GM23338 (cell line): Measurements from ENCODE around the gene SV2C. TPM values are rescaled to one million over a fixed set of nuclear protein-coding genes. Genes with fewer than 3 reads are reported as not detected.
"Not testable (repeated sequence)": the region's sequence is repeated elsewhere in the genome, so short reads cannot be mapped to it uniquely, and the experiment has no call there.

Source experiments
- ATAC-seq: fragments of 200-7000 bp; cut with Tn5 transposase; 3 replicates; pipeline ENCODE4 v1.9.1; 2020
- DNase-seq: peaks from one replicate; pipeline ENCODE4 v3.0.0-alpha.2; 2015; ENCODE audit warnings: low spot score
- H2AFZ ChIP-seq: fragments of 200-600 bp; sonication (generic); 2 replicates; pipeline ENCODE4 v1.8.0; 2016; ENCODE audit warnings: antibody characterized with exemption, mild to moderate bottlenecking, moderate library complexity
- H3F3A ChIP-seq: fragments of 200-600 bp; sonication (generic); replicated peaks from 2 replicates; pipeline ENCODE4 v1.8.0; 2017; ENCODE audit warnings: antibody characterized with exemption, mixed run types, low read depth
- H3K27ac ChIP-seq: fragments of 200-600 bp; sonication (generic); 2 replicates; pipeline ENCODE4 v1.6.1; 2016; ENCODE audit warnings: low read depth
- H3K27me3 ChIP-seq: fragments of 200-600 bp; sonication (generic); 2 replicates; pipeline ENCODE4 v1.8.0; 2016; ENCODE audit warnings: mild to moderate bottlenecking, mixed run types, moderate library complexity; ENCODE audit not compliant: insufficient read depth
- H3K36me3 ChIP-seq: fragments of 200-600 bp; sonication (generic); 2 replicates; pipeline ENCODE4 v1.8.0; 2016; ENCODE audit warnings: mild to moderate bottlenecking; ENCODE audit not compliant: insufficient read depth
- H3K4me1 ChIP-seq: fragments of 200-600 bp; sonication (generic); 2 replicates; pipeline ENCODE4 v1.8.0; 2016; ENCODE audit warnings: mild to moderate bottlenecking, moderate library complexity; ENCODE audit not compliant: insufficient read depth
- H3K4me2 ChIP-seq: fragments of 200-600 bp; sonication (generic); 2 replicates; pipeline ENCODE4 v1.7.1; 2017; ENCODE audit warnings: mixed run types
- H3K4me3 ChIP-seq: fragments of 200-600 bp; sonication (generic); 2 replicates; pipeline ENCODE4 v1.6.1; 2016; ENCODE audit warnings: mixed run types
- H3K79me2 ChIP-seq: fragments of 200-600 bp; sonication (generic); replicated peaks from 2 replicates; pipeline ENCODE4 v1.8.0; 2017; ENCODE audit warnings: mild to moderate bottlenecking; ENCODE audit not compliant: insufficient read depth
- H3K9me2 ChIP-seq: fragments of 200-600 bp; sonication (generic); 2 replicates; pipeline ENCODE4 v1.8.0; 2017; ENCODE audit not compliant: insufficient read depth
- H4K20me1 ChIP-seq: fragments of 200-600 bp; sonication (generic); replicated peaks from 2 replicates; pipeline ENCODE4 v1.8.0; 2017; ENCODE audit warnings: mild to moderate bottlenecking; ENCODE audit not compliant: insufficient read depth
- H3K27ac Mint-ChIP-seq: 2 replicates; pipeline ENCODE4 v1.8.0; 2020; ENCODE audit warnings: inconsistent platforms, mild to moderate bottlenecking, moderate library complexity, mixed read lengths
- H3K27me3 Mint-ChIP-seq: 3 replicates; pipeline ENCODE4 v1.8.0; 2022; ENCODE audit warnings: low read depth, mild to moderate bottlenecking, moderate library complexity, mixed read lengths, inconsistent platforms; ENCODE audit not compliant: insufficient read depth, poor library complexity
- H3K36me3 Mint-ChIP-seq: 3 replicates; pipeline ENCODE4 v1.8.0; 2021; ENCODE audit warnings: low read depth, mild to moderate bottlenecking, inconsistent platforms, moderate library complexity, mixed read lengths
- H3K4me1 Mint-ChIP-seq: 3 replicates; pipeline ENCODE4 v1.8.0; 2020; ENCODE audit warnings: mild to moderate bottlenecking, inconsistent platforms, mixed read lengths
- H3K4me3 Mint-ChIP-seq: 3 replicates; pipeline ENCODE4 v1.8.0; 2021; ENCODE audit warnings: moderate library complexity, mild to moderate bottlenecking, inconsistent platforms, mixed read lengths
- H3K9me3 Mint-ChIP-seq: 3 replicates; pipeline ENCODE4 v1.8.0; 2020; ENCODE audit warnings: moderate library complexity, mild to moderate bottlenecking, inconsistent platforms, mixed read lengths
- CREB1 ChIP-seq: fragments of 250-450 bp; sonication (Bioruptor Pico); IDR thresholded peaks from 2 replicates; pipeline ENCODE4 v1.5.0; 2020; ENCODE audit warnings: low read depth, mild to moderate bottlenecking, moderate library complexity
- ETS1 ChIP-seq: IDR thresholded peaks from 2 replicates; pipeline ENCODE4 v1.6.1; 2016; ENCODE audit warnings: antibody characterized with exemption
- EZH2 ChIP-seq: fragments of 200-600 bp; sonication (generic); IDR thresholded peaks from one replicate; pipeline ENCODE4 v1.8.0; 2017; ENCODE audit warnings: antibody characterized with exemption, mild to moderate bottlenecking, low read depth; ENCODE audit not compliant: unreplicated experiment
- EZH2phosphoT487 ChIP-seq: fragments of 200-600 bp; sonication (generic); IDR thresholded peaks from one replicate; pipeline ENCODE4 v1.8.1; 2018; ENCODE audit warnings: antibody characterized with exemption; ENCODE audit not compliant: unreplicated experiment
- JUNB ChIP-seq: IDR thresholded peaks from one replicate; pipeline ENCODE4 v1.6.1; 2016; ENCODE audit warnings: antibody characterized with exemption; ENCODE audit not compliant: unreplicated experiment
- NANOG ChIP-seq: IDR thresholded peaks from 2 replicates; pipeline ENCODE4 v1.6.1; 2016; ENCODE audit warnings: antibody characterized with exemption, borderline replicate concordance
- POLR2AphosphoS5 ChIP-seq: IDR thresholded peaks from 2 replicates; pipeline ENCODE4 v1.6.1; 2016; ENCODE audit warnings: antibody characterized with exemption, low read depth
- REST ChIP-seq: IDR thresholded peaks from one replicate; pipeline ENCODE4 v1.6.1; 2018; ENCODE audit warnings: antibody characterized with exemption; ENCODE audit not compliant: unreplicated experiment
- STAT1 ChIP-seq: IDR thresholded peaks from one replicate; pipeline ENCODE4 v1.6.1; 2016; ENCODE audit warnings: antibody characterized with exemption; ENCODE audit not compliant: unreplicated experiment
- polyA plus RNA-seq: library from polyadenylated mRNA; unstranded; fragments of >200 nt; fragmentation: Nextera tagmentation; extraction: Ambion mirVana; gene quantifications from 2 replicates; pipeline ENCODE4 v1.2.1, GENCODE V29; 2016
- total RNA-seq: library from RNA; depleted of rRNA; stranded (reverse); fragments of >200 nt; shearing (Covaris generic); gene quantifications from 2 replicates; pipeline ENCODE4 v1.2.3, GENCODE V29; 2014

The SV2C gene
- total and polyA plus RNA-seq, 2 experiments from 2014 or later: 0.05 to 0.07 TPM

- TF ChIP-seq EZH2phosphoT487: no peak
- no peak for TF ChIP-seq CREB1
- TF ChIP-seq STAT1: no peak
- TF ChIP-seq REST: no peak
- no peak for TF ChIP-seq ETS1
- TF ChIP-seq JUNB: no peak
- no peak for TF ChIP-seq POLR2AphosphoS5
- TF ChIP-seq EZH2: no peak
- no peak for TF ChIP-seq NANOG
Measured at GRCh38 chr5:76299592-76299991, 216.4 kb downstream of the SV2C start (continued).

GRCh38 chr5:76301932-76302331 lies 218.7 kb downstream of the SV2C start:
- H3K4me1 ChIP-seq, H3K4me2 ChIP-seq, ATAC-seq, H3K36me3 ChIP-seq, H3K27me3 ChIP-seq, H3K27ac ChIP-seq, H3K4me3 ChIP-seq, H3K36me3 Mint-ChIP-seq, H3K9me3 Mint-ChIP-seq, H3K79me2 ChIP-seq, H3F3A ChIP-seq, H3K9me2 ChIP-seq, DNase-seq, H3K4me1 Mint-ChIP-seq, H2AFZ ChIP-seq, H3K4me3 Mint-ChIP-seq, H3K27me3 Mint-ChIP-seq, H3K27ac Mint-ChIP-seq, H4K20me1 ChIP-seq: not testable (repeated sequence)

GRCh38 chr5:76302661-76303060 lies 219.5 kb downstream of the SV2C start:
- not testable (repeated sequence) for H3K4me2 ChIP-seq, H3K27me3 Mint-ChIP-seq, H3K4me1 Mint-ChIP-seq, H3K79me2 ChIP-seq, H3K36me3 ChIP-seq, H3K4me3 Mint-ChIP-seq, DNase-seq, H2AFZ ChIP-seq, H4K20me1 ChIP-seq, H3K27ac Mint-ChIP-seq, H3K36me3 Mint-ChIP-seq, H3K9me3 Mint-ChIP-seq, H3K9me2 ChIP-seq, H3K4me3 ChIP-seq, H3F3A ChIP-seq, H3K4me1 ChIP-seq, H3K27ac ChIP-seq, H3K27me3 ChIP-seq, ATAC-seq
